Left renal pelvis (tissue), 4 donors: ENCODE measurements around the gene CFAP90. TPM values are rescaled to one million over a fixed set of nuclear protein-coding genes. Genes with fewer than 3 reads are reported as not detected.

Experiments used
- DNase-seq, 4 donors: peaks; one replicate each; pipeline ENCODE4 v3.0.0-alpha.2; 2013; ENCODE audit warnings: low read depth in 4 of 4, low spot score in 3 of 4
- polyA plus RNA-seq, 4 donors: library from polyadenylated mRNA; unstranded; fragments of 120-200 nt; gene quantifications; one replicate each; pipeline ENCODE4 v1.2.1, GENCODE V29; 2013; ENCODE audit not compliant: insufficient read length in 4 of 4

The CFAP90 gene
- polyA plus RNA-seq, 4 donors: 1.7 to 6.3 (median 4.5) TPM

GRCh38 chr5:7784683-7785380 is 66.1 kb downstream of the CFAP90 start:
- DNase-seq: no peak

- no peak for DNase-seq
These were observed 69.0 kb downstream of the CFAP90 start for GRCh38 chr5:7781899-7782298.

Other genes starting within 250 kb of the CFAP90 start
- gene FASTKD3, start 17.9 kb upstream of the CFAP90 start, polyA plus RNA-seq: 10 to 100 TPM; 13.8 to 32.6 (median 25.1) TPM
- 10 to 100 TPM; 39.1 to 61.2 (median 54.8) TPM for gene MTRR, start 18.0 kb upstream of the CFAP90 start, polyA plus RNA-seq